ENCODE results near the gene PLS1.

Gene PLS1

DNA sequence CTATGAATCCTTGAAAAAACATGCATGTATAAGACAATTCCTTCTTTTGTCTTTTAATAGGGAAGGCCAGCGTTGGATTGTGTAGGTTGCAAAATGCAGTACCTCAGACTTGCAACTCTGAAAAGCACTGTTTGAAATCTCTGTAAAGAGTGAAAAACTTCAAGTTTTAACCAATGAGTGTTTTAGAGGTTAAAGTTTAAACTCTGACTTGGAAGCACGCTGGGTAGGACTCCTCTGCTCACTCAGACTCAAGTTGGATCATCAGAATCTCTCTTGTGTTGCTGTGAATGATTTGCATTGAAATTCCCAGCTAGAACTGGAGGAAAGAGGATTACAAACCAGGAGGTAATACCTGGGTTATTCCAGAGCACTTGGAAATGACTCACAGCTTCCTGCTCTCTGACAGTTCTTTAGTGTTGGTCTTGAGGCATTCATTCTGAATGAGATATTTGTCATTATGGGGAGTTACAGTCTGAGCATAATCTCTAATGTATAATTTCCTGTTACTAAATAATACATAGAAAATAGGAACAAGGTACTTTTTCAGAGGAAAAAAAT, 49.1 kb downstream of the PLS1 start:
- H3K36me3 ChIP-seq (ENCODE audit: insufficient read depth, low read length) = no peaks in the 10 kb centered on the region
- H3K27me3 ChIP-seq (ENCODE audit: insufficient read depth, low read length) = no peaks in the 10 kb centered on the region
- H3K79me2 ChIP-seq (ENCODE audit: insufficient read depth, low read length) = no peaks in the 10 kb centered on the region
- H3K4me1 ChIP-seq (ENCODE audit: insufficient read depth, low read length, severe bottlenecking) = no peaks in the 10 kb centered on the region
- no peaks in the 10 kb centered on the region for H4K20me1 ChIP-seq (ENCODE audit: insufficient read depth, low read length)
- H3K9me3 ChIP-seq (ENCODE audit: low read length) = no peaks in the 10 kb centered on the region
- H3F3A ChIP-seq (ENCODE audit: insufficient read depth, low read length) = no peaks in the 10 kb centered on the region
- no peak overlapping the region for H3K27ac ChIP-seq (ENCODE audit: low read depth, low read length, poor library complexity, severe bottlenecking)
- H3K9me2 ChIP-seq (ENCODE audit: low read depth, low read length) = no peaks in the 10 kb centered on the region
- TF ChIP-seq EZH2 (IDR thresholded peaks at IDR 0.05; ENCODE audit: borderline replicate concordance, low read length) = no peak
- TF ChIP-seq, protein P1, sequence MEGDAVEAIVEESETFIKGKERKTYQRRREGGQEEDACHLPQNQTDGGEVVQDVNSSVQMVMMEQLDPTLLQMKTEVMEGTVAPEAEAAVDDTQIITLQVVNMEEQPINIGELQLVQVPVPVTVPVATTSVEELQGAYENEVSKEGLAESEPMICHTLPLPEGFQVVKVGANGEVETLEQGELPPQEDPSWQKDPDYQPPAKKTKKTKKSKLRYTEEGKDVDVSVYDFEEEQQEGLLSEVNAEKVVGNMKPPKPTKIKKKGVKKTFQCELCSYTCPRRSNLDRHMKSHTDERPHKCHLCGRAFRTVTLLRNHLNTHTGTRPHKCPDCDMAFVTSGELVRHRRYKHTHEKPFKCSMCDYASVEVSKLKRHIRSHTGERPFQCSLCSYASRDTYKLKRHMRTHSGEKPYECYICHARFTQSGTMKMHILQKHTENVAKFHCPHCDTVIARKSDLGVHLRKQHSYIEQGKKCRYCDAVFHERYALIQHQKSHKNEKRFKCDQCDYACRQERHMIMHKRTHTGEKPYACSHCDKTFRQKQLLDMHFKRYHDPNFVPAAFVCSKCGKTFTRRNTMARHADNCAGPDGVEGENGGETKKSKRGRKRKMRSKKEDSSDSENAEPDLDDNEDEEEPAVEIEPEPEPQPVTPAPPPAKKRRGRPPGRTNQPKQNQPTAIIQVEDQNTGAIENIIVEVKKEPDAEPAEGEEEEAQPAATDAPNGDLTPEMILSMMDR (IDR thresholded peaks at IDR 0.05; ENCODE audit: low read length) = no peak
- H3K4me3 ChIP-seq (ENCODE audit: low read depth, low read length, poor library complexity, severe bottlenecking) = no peak overlapping the region
- no peak overlapping the region for H3K4me2 ChIP-seq (ENCODE audit: low read length)
- no peak overlapping the region for H2AFZ ChIP-seq (ENCODE audit: low read length)
- no peak overlapping the region for H3K9ac ChIP-seq (ENCODE audit: low read length)

DNA sequence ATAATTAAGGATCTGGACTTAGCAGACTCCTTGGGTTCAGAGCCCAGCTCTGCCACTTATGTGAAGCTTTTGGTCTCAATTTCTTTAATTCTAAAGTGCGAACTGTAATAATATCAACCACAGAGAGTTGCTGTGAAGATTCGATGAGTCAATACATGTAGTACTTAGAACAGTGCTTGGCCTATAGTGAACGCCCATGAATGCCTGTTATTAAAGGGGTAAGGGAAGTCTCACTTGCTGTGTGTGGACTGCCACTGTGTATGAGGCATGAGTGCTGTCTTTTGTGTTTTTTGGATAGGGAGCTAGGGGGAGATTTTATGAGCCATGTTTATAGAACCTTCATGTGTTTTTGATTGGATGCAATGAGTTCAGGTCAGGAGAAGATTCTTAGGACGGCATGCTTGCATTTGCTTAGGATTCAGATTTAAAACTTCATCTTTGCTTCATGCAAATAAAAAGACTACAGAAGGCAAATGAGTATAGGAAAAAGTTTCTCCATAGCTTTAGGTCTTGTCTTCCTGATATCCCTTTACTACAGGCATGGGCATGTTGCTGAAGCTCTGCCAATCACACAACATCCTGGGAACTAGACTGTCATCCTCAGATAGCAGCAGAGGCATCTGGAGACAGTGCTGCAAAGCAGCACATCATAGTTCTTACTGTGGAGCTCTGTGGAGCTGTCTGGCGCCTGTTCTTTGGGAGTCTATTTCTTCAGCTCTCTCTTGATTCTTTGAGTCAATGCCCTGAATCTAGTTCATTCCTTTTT, 50.0 kb downstream of the PLS1 start:
- Histone ChIP-seq H3K79me2 (ENCODE audit: insufficient read depth, low read length) (no peaks in the 10 kb centered on the region), H3K4me2 (ENCODE audit: low read length) (no peak overlapping the region), H3K4me3 (ENCODE audit: low read depth, low read length, poor library complexity, severe bottlenecking) (no peak overlapping the region), H3F3A (ENCODE audit: insufficient read depth, low read length) (no peaks in the 10 kb centered on the region), H3K27ac (ENCODE audit: low read depth, low read length, poor library complexity, severe bottlenecking) (no peak overlapping the region), H3K36me3 (ENCODE audit: insufficient read depth, low read length) (no peaks in the 10 kb centered on the region), H3K4me1 (ENCODE audit: insufficient read depth, low read length, severe bottlenecking) (no peaks in the 10 kb centered on the region), H3K9me3 (ENCODE audit: low read length) (no peaks in the 10 kb centered on the region), H2AFZ (ENCODE audit: low read length) (no peak overlapping the region), H3K9ac (ENCODE audit: low read length) (no peak overlapping the region), H3K27me3 (ENCODE audit: insufficient read depth, low read length) (no peaks in the 10 kb centered on the region), H3K9me2 (ENCODE audit: low read depth, low read length) (no peaks in the 10 kb centered on the region), H4K20me1 (ENCODE audit: insufficient read depth, low read length) (no peaks in the 10 kb centered on the region)
- TF ChIP-seq, protein P1 (IDR thresholded peaks at IDR 0.05; ENCODE audit: low read length) = no peak
- TF ChIP-seq EZH2 (IDR thresholded peaks at IDR 0.05; ENCODE audit: borderline replicate concordance, low read length) = no peak

DNA sequence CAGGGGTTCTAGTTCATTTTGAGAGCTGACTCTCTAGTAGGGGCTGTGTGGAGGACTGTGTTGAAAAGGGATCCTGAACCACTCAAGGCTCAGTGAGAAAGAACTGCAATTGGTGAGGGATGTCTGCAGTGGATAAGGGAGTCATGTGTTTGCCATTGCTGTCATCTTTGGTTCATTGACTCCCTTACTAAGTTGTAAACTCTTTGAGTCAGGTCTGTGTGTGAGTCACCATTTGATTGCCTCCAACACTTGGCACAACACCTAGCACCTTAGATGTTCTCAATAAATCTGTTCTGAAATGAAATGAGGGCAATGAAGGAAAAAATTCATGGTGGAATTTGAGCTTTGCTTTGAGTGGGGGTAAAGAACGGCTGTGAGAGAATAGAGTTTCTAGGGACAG, 51.7 kb downstream of the PLS1 start:
- H3K4me2 ChIP-seq (ENCODE audit: low read length) = no peak overlapping the region
- no peaks in the 10 kb centered on the region for H3K79me2 ChIP-seq (ENCODE audit: insufficient read depth, low read length)
- no peak overlapping the region for H3K9ac ChIP-seq (ENCODE audit: low read length)
- no peaks in the 10 kb centered on the region for H3K9me2 ChIP-seq (ENCODE audit: low read depth, low read length)
- H3K9me3 ChIP-seq (ENCODE audit: low read length) = no peaks in the 10 kb centered on the region
- H3K4me3 ChIP-seq (ENCODE audit: low read depth, low read length, poor library complexity, severe bottlenecking) = no peak overlapping the region
- no peak overlapping the region for H3K27ac ChIP-seq (ENCODE audit: low read depth, low read length, poor library complexity, severe bottlenecking)
- TF ChIP-seq, protein P1 (IDR thresholded peaks at IDR 0.05; ENCODE audit: low read length) = no peak
- no peak for TF ChIP-seq EZH2 (IDR thresholded peaks at IDR 0.05; ENCODE audit: borderline replicate concordance, low read length)
- H3K36me3 ChIP-seq (ENCODE audit: insufficient read depth, low read length) = no peaks in the 10 kb centered on the region
- no peaks in the 10 kb centered on the region for H3K4me1 ChIP-seq (ENCODE audit: insufficient read depth, low read length, severe bottlenecking)
- no peaks in the 10 kb centered on the region for H3F3A ChIP-seq (ENCODE audit: insufficient read depth, low read length)
- H2AFZ ChIP-seq (ENCODE audit: low read length) = no peak overlapping the region
- no peaks in the 10 kb centered on the region for H3K27me3 ChIP-seq (ENCODE audit: insufficient read depth, low read length)
- no peaks in the 10 kb centered on the region for H4K20me1 ChIP-seq (ENCODE audit: insufficient read depth, low read length)
